Suppressor macrophage treated with lipopolysaccharide for 1 hour (primary cell): Measurements from ENCODE around the gene PCAT6.
A peak's percentile ranks its signal among the peaks of the same experiment; 100 is the strongest.

Experiments used
- DNase-seq, 3 donors: peaks; one replicate each; pipeline ENCODE4 v3.0.0-alpha.2; 2020 to 2022

PCAT6 gene

GRCh38 chr1:202850593-202851362 is 40.0 kb downstream of the PCAT6 start:
- no peak for DNase-seq

GRCh38 chr1:202852163-202852904 is 41.6 kb downstream of the PCAT6 start:
- DNase-seq, result peak; percentile 65 to 79 (median 76)

- DNase-seq, result no peak
Observed at GRCh38 chr1:202854787-202855186, 44.0 kb downstream of the PCAT6 start.

- peak; percentile 27 to 48 (median 37) for DNase-seq
Observed at GRCh38 chr1:202856014-202856413, 45.3 kb downstream of the PCAT6 start.

GRCh38 chr1:202857136-202857610 is 46.4 kb downstream of the PCAT6 start:
- no peak for DNase-seq

- peak; percentile 53 to 65 (median 58) for DNase-seq
Observed at GRCh38 chr1:202858331-202858730, 47.6 kb downstream of the PCAT6 start.

- no peak for DNase-seq
Observed at GRCh38 chr1:202858789-202859414, 48.1 kb downstream of the PCAT6 start.

- peak; percentile 33 to 49 (median 43) for DNase-seq
Observed at GRCh38 chr1:202860744-202861419, 50.1 kb downstream of the PCAT6 start.
